Loucy (cell line): Measurements from ENCODE around the gene TPM1.

ENCODE experiments used
- H2AFZ ChIP-seq: fragments of 200-600 bp; sonication (generic); 2 replicates; pipeline ENCODE4 v1.6.0; 2016; ENCODE audit warnings: antibody characterized with exemption, mild to moderate bottlenecking, low read length, moderate library complexity
- H3F3A ChIP-seq: fragments of 200-600 bp; 2 replicates; pipeline ENCODE4 v1.6.0; 2016; ENCODE audit warnings: antibody characterized with exemption, low read depth, mild to moderate bottlenecking
- H3K27me3 ChIP-seq: fragments of 200-600 bp; sonication (generic); 2 replicates; pipeline ENCODE4 v1.6.1; 2014; ENCODE audit warnings: low read length, mild to moderate bottlenecking; ENCODE audit not compliant: insufficient read depth, poor library complexity, severe bottlenecking
- H3K36me3 ChIP-seq: fragments of 200-600 bp; sonication (generic); 2 replicates; pipeline ENCODE4 v1.6.1; 2016; ENCODE audit warnings: low read length; ENCODE audit not compliant: insufficient read depth
- H3K4me1 ChIP-seq: fragments of 200-600 bp; sonication (generic); 2 replicates; pipeline ENCODE4 v1.5.1; 2014; ENCODE audit warnings: low read length, mild to moderate bottlenecking; ENCODE audit not compliant: insufficient read depth, poor library complexity, severe bottlenecking
- H3K4me2 ChIP-seq: fragments of 200-600 bp; sonication (generic); 2 replicates; pipeline ENCODE4 v1.6.0; 2014; ENCODE audit warnings: antibody characterized with exemption, low read length, low read depth, mild to moderate bottlenecking; ENCODE audit not compliant: poor library complexity, severe bottlenecking
- H3K4me3 ChIP-seq: fragments of 200-600 bp; sonication (generic); 2 replicates; pipeline ENCODE4 v1.5.1; 2014; ENCODE audit warnings: low read length, mild to moderate bottlenecking, mixed read lengths; ENCODE audit not compliant: poor library complexity, severe bottlenecking
- H3K79me2 ChIP-seq: fragments of 200-600 bp; sonication (generic); 2 replicates; pipeline ENCODE4 v1.6.1; 2014; ENCODE audit warnings: low read length; ENCODE audit not compliant: insufficient read depth
- H3K9ac ChIP-seq: fragments of 200-600 bp; sonication (generic); 2 replicates; pipeline ENCODE4 v1.6.0; 2014; ENCODE audit warnings: mild to moderate bottlenecking, low read depth, low read length, moderate library complexity; ENCODE audit not compliant: poor library complexity, severe bottlenecking
- H3K9me2 ChIP-seq: fragments of 200-600 bp; sonication (generic); replicated peaks from 2 replicates; pipeline ENCODE4 v1.6.1; 2016; ENCODE audit warnings: low read depth, low read length, mixed read lengths
- H3K9me3 ChIP-seq: fragments of 200-600 bp; sonication (generic); 2 replicates; pipeline ENCODE4 v1.6.1; 2014; ENCODE audit warnings: mild to moderate bottlenecking, antibody characterized with exemption, low read length, low read depth; ENCODE audit not compliant: insufficient read depth
- H4K20me1 ChIP-seq: fragments of 200-600 bp; sonication (generic); 2 replicates; pipeline ENCODE4 v1.6.0; 2014; ENCODE audit warnings: antibody characterized with exemption, low read length, mild to moderate bottlenecking; ENCODE audit not compliant: insufficient read depth, poor library complexity, severe bottlenecking
- EZH2phosphoT487 ChIP-seq: fragments of 200-600 bp; IDR thresholded peaks from 2 replicates; pipeline ENCODE4 v1.6.1; 2018; ENCODE audit warnings: antibody characterized with exemption, mild to moderate bottlenecking, moderate library complexity, borderline replicate concordance
- TF ChIP-seq, protein P1 (sequence below): fragments of 200-600 bp; sonication (generic); conservative IDR thresholded peaks from 2 replicates; pipeline ENCODE4 v1.5.1; 2014; ENCODE audit warnings: mild to moderate bottlenecking, antibody characterized with exemption, low read length

Gene TPM1

DNA sequence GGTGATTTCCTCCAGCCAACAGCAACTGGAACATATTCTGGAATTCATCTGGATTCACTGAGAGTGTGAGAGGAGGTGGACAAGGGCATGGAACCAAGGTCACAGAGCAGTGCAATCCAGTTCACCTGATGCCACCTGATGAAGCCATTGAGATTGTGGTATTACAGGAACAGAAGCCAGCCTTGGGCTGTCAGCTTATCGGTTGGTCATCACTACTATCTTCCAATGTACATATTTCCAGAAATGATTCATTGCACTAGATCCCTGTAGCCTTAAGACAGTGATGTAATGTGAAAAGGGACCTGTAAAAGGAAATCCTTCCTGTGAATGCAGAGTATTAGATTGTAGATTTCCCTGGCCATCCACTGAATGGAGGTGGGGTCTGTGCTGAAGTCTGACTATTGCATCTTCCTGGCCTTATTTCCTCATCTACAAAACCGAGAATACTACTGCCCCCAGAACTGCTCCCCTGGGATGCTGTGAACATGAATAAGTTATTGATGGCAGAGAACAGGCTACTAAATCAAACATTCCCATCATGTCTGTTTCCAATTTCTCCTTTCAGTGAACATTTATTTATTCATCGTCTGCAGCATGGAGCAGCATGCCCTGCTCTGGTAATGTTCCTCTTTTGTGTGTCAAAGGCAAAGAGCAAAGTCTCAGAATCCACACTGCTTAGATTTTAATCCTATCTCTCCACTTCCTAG, 47.4 kb upstream of the TPM1 start:
- Histone ChIP-seq H3K9ac (no peak overlapping the region), H4K20me1 (no peaks in the 10 kb centered on the region), H3K4me1 (no peaks in the 10 kb centered on the region), H3K4me2 (no peak overlapping the region), H3F3A (no peaks in the 10 kb centered on the region), H3K9me2 (no peaks in the 10 kb centered on the region), H3K4me3 (no peak overlapping the region), H3K79me2 (no peaks in the 10 kb centered on the region), H3K9me3 (no peaks in the 10 kb centered on the region), H2AFZ (no peak overlapping the region), H3K27me3 (no peaks in the 10 kb centered on the region), H3K36me3 (no peaks in the 10 kb centered on the region)
- TF ChIP-seq, protein P1, sequence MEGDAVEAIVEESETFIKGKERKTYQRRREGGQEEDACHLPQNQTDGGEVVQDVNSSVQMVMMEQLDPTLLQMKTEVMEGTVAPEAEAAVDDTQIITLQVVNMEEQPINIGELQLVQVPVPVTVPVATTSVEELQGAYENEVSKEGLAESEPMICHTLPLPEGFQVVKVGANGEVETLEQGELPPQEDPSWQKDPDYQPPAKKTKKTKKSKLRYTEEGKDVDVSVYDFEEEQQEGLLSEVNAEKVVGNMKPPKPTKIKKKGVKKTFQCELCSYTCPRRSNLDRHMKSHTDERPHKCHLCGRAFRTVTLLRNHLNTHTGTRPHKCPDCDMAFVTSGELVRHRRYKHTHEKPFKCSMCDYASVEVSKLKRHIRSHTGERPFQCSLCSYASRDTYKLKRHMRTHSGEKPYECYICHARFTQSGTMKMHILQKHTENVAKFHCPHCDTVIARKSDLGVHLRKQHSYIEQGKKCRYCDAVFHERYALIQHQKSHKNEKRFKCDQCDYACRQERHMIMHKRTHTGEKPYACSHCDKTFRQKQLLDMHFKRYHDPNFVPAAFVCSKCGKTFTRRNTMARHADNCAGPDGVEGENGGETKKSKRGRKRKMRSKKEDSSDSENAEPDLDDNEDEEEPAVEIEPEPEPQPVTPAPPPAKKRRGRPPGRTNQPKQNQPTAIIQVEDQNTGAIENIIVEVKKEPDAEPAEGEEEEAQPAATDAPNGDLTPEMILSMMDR = no peak
- no peak for TF ChIP-seq EZH2phosphoT487

DNA sequence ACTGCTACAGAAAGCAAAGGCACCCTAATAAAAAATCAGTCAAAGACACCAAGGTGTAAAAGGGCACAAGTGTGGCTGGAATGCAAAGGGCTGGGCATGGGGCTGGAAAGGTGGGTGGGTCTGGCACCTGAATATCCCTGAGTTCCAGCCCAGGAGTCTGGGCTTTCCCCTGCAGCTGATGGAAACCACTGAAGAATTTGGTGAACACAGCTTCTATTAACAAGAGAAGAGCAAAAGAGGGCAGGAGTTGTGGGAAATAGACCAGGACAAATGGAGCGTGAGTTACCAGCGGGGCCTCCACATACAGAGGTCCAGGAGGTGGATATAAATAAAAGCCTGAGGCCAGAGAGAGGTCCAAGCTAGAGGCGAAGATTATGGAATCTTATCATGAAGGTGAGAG, 45.1 kb upstream of the TPM1 start:
- no peaks in the 10 kb centered on the region for H3K9me3 ChIP-seq
- H3K27me3 ChIP-seq = no peaks in the 10 kb centered on the region
- H3K4me2 ChIP-seq = no peak overlapping the region
- no peaks in the 10 kb centered on the region for H3K36me3 ChIP-seq
- no peaks in the 10 kb centered on the region for H3K4me1 ChIP-seq
- H3K4me3 ChIP-seq = no peak overlapping the region
- no peaks in the 10 kb centered on the region for H3F3A ChIP-seq
- no peak for TF ChIP-seq EZH2phosphoT487
- TF ChIP-seq, protein P1 = no peak
- H3K9me2 ChIP-seq = no peaks in the 10 kb centered on the region
- H3K79me2 ChIP-seq = no peaks in the 10 kb centered on the region
- H2AFZ ChIP-seq = no peak overlapping the region
- H4K20me1 ChIP-seq = no peaks in the 10 kb centered on the region
- no peak overlapping the region for H3K9ac ChIP-seq

DNA sequence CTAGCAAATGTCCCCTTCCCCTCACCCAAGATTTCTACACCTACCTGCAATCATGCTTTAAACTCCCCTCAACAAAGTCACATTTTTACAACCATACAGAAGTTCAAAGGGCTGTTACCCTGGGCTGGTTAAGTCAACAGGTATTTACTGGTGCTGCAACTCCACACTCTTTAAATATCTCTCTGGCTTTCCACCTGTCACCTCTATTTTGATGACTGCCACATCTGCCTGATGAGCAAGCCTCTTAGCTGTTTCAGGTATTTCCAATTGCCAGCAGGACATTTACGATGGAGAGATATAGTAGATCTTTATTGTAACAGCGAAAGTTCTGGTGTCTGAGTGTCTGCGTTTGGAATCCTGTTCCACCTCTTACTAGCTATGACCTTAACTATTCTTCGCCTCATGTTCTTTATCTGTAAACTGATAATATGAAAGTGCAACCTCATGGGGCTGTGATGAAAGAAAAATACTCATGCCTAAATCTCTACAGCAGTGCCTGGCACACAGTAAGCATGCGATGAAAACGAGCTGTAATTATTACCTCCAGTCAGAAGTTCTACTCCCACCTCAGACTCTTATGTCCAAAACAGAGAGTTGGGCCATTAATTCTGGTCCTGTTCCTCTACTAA, 44.2 kb upstream of the TPM1 start:
- H3K9me2 ChIP-seq = no peaks in the 10 kb centered on the region

More for the DNA sequence above, 44.2 kb upstream of the TPM1 start:
- Histone ChIP-seq H3K9me3 (no peaks in the 10 kb centered on the region), H3K9ac (no peak overlapping the region), H2AFZ (no peak overlapping the region), H3F3A (no peaks in the 10 kb centered on the region), H4K20me1 (no peaks in the 10 kb centered on the region), H3K36me3 (no peaks in the 10 kb centered on the region), H3K4me3 (no peak overlapping the region), H3K4me1 (no peaks in the 10 kb centered on the region), H3K27me3 (no peaks in the 10 kb centered on the region), H3K4me2 (no peak overlapping the region), H3K79me2 (no peaks in the 10 kb centered on the region)
- TF ChIP-seq, protein P1 = no peak
- TF ChIP-seq EZH2phosphoT487 = no peak
